KMS-11 (cell line): ENCODE results near the gene KL.

Experiments used
- H2AFZ ChIP-seq: fragments of 200-600 bp; sonication (generic); 2 replicates; pipeline ENCODE4 v1.6.1; 2016; ENCODE audit warnings: antibody characterized with exemption, mixed run types, low read depth
- H3K27ac ChIP-seq: fragments of 200-600 bp; sonication (generic); 2 replicates; pipeline ENCODE4 v1.6.1; 2016; ENCODE audit warnings: mild to moderate bottlenecking, mixed run types
- H3K27me3 ChIP-seq: fragments of 200-600 bp; sonication (generic); 2 replicates; pipeline ENCODE4 v1.6.1; 2017; ENCODE audit warnings: mild to moderate bottlenecking, low read depth, mixed run types, moderate library complexity; ENCODE audit not compliant: insufficient read depth
- H3K36me3 ChIP-seq: fragments of 200-600 bp; sonication (generic); 2 replicates; pipeline ENCODE4 v1.6.1; 2017; ENCODE audit warnings: mild to moderate bottlenecking, mixed run types; ENCODE audit not compliant: insufficient read depth
- H3K4me1 ChIP-seq: fragments of 200-600 bp; sonication (generic); 2 replicates; pipeline ENCODE4 v1.6.1; 2016; ENCODE audit warnings: mild to moderate bottlenecking, low read depth, mixed run types; ENCODE audit not compliant: poor library complexity, severe bottlenecking
- H3K4me2 ChIP-seq: fragments of 200-600 bp; sonication (generic); 2 replicates; pipeline ENCODE4 v1.7.0; 2016; ENCODE audit warnings: mild to moderate bottlenecking, mixed run types
- H3K4me3 ChIP-seq: fragments of 200-600 bp; sonication (generic); IDR thresholded peaks from 2 replicates; pipeline ENCODE4 v1.6.1; 2017; ENCODE audit warnings: low read depth, low read length, mixed read lengths; ENCODE audit not compliant: insufficient read depth
- H3K79me2 ChIP-seq: fragments of 200-600 bp; sonication (generic); 2 replicates; pipeline ENCODE4 v1.6.1; 2016; ENCODE audit warnings: low read depth, mixed run types; ENCODE audit not compliant: insufficient read depth
- H3K9ac ChIP-seq: fragments of 200-600 bp; sonication (generic); 2 replicates; pipeline ENCODE4 v1.6.1; 2016; ENCODE audit warnings: mild to moderate bottlenecking, mixed run types
- H4K20me1 ChIP-seq: fragments of 200-600 bp; sonication (generic); 2 replicates; pipeline ENCODE4 v1.6.1; 2016; ENCODE audit warnings: mild to moderate bottlenecking, mixed run types; ENCODE audit not compliant: insufficient read depth
- TF ChIP-seq, protein P1 (sequence below): fragments of 200-600 bp; sonication (generic); conservative IDR thresholded peaks from 2 replicates; pipeline ENCODE4 v1.6.1; 2017; ENCODE audit warnings: low read depth, mild to moderate bottlenecking, antibody characterized with exemption, low read length, moderate library complexity, mixed read lengths

The KL gene

GRCh38 chr13:33105387-33106005 is 89.3 kb downstream of the KL start:
- H3K4me1 ChIP-seq, result no peaks in the 10 kb centered on the region
- no peaks in the 10 kb centered on the region for H3K27me3 ChIP-seq
- H3K36me3 ChIP-seq, result no peaks in the 10 kb centered on the region
- no peak overlapping the region for H3K27ac ChIP-seq
- H3K4me2 ChIP-seq, result no peak overlapping the region
- H2AFZ ChIP-seq, result no peak overlapping the region
- H3K9ac ChIP-seq, result no peak overlapping the region
- TF ChIP-seq, protein P1, sequence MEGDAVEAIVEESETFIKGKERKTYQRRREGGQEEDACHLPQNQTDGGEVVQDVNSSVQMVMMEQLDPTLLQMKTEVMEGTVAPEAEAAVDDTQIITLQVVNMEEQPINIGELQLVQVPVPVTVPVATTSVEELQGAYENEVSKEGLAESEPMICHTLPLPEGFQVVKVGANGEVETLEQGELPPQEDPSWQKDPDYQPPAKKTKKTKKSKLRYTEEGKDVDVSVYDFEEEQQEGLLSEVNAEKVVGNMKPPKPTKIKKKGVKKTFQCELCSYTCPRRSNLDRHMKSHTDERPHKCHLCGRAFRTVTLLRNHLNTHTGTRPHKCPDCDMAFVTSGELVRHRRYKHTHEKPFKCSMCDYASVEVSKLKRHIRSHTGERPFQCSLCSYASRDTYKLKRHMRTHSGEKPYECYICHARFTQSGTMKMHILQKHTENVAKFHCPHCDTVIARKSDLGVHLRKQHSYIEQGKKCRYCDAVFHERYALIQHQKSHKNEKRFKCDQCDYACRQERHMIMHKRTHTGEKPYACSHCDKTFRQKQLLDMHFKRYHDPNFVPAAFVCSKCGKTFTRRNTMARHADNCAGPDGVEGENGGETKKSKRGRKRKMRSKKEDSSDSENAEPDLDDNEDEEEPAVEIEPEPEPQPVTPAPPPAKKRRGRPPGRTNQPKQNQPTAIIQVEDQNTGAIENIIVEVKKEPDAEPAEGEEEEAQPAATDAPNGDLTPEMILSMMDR, result no peak
- H3K4me3 ChIP-seq, result no peak overlapping the region
- no peaks in the 10 kb centered on the region for H3K79me2 ChIP-seq
- no peaks in the 10 kb centered on the region for H4K20me1 ChIP-seq

DNA sequence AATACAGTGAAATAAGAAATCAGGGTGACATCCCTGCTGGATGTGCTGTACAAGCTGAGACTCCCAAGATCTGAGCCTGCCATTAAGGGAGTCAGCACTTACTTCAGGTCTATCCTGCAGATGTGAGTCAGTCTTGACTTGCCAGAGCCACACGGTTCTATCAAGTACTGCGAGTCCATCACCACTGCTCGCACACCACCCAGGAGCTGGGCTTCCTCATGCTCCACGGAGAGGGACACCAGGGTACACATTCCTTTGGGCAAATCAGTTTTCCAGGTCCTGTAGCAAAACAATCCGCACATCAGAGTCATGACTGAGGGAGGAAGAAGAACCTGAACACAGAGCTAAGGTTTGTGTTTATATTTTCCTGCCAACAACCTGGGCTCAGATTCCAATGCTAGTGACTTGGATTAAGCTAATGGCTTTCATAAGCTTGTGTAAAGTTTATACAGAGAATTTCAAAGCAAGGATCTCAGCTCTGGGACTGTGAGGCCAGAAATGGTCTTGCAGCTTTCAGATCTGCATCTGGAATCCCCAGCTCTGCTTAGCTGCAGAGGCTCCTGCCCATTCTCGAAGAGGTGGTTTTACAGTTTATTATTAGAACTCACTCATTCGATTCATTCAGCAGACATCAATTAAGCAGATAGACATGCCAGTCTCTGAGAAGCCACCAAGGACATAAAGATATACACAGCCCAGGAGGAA is 90.6 kb downstream of the KL start:
- Histone ChIP-seq H3K79me2 (no peaks in the 10 kb centered on the region), H3K36me3 (no peaks in the 10 kb centered on the region), H2AFZ (no peak overlapping the region), H3K27me3 (no peaks in the 10 kb centered on the region), H3K9ac (no peak overlapping the region), H3K4me1 (no peaks in the 10 kb centered on the region), H4K20me1 (no peaks in the 10 kb centered on the region), H3K4me3 (no peak overlapping the region), H3K4me2 (no peak overlapping the region), H3K27ac (no peak overlapping the region)
- TF ChIP-seq, protein P1, result no peak

DNA sequence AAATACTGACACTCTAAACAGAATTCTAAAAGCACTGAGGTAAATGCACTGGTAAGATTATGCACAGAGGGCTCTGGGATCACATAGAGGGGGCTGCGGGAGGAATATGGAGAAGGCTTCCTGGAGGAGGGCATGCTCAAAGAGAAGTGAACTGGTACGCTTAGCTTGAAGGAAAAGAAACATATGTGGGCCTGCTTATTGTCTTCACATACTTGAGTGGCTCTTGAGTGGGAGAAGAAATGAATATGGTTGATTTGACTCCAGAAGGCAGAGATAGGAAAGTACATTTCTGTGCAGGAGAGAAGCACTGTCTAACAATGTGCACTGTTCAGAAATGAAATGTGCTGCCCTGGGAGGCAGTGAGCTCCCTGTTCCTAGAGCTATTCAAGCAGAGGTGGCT is 91.1 kb downstream of the KL start:
- no peak overlapping the region for H3K9ac ChIP-seq
- H3K27ac ChIP-seq, result no peak overlapping the region
- TF ChIP-seq, protein P1, result no peak
- no peaks in the 10 kb centered on the region for H4K20me1 ChIP-seq
- H3K79me2 ChIP-seq, result no peaks in the 10 kb centered on the region
- H3K4me1 ChIP-seq, result no peaks in the 10 kb centered on the region
- H2AFZ ChIP-seq, result no peak overlapping the region
- no peaks in the 10 kb centered on the region for H3K36me3 ChIP-seq
- no peak overlapping the region for H3K4me2 ChIP-seq
- H3K27me3 ChIP-seq, result no peaks in the 10 kb centered on the region
- no peak overlapping the region for H3K4me3 ChIP-seq

DNA sequence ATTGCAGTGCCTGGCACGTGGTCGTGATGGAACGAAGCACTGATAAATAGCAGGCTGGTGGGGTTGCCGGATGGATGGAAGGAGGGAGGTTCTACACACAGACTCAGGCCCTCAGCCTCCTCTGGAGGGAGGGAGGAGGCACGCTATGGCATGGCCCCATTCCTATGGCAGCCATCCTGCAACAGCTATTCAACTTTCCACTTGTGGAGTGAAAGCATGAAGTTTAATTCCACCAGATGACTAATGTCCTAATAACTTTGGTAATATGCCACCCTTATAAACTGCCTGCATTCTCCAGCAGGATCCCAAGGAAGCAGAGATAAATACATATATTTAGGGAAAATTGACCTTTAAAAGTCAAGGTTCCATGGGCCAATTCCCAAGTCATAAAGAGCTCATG is 92.4 kb downstream of the KL start:
- Histone ChIP-seq H3K4me3 (no peak overlapping the region), H4K20me1 (no peaks in the 10 kb centered on the region), H3K4me1 (no peaks in the 10 kb centered on the region), H3K27me3 (no peaks in the 10 kb centered on the region), H3K79me2 (no peaks in the 10 kb centered on the region), H3K4me2 (no peak overlapping the region), H3K36me3 (no peaks in the 10 kb centered on the region), H2AFZ (no peak overlapping the region), H3K9ac (no peak overlapping the region), H3K27ac (no peak overlapping the region)
- TF ChIP-seq, protein P1, result no peak
